ENCODE measurements around the gene PARP15. TPM values are rescaled to one million over a fixed set of nuclear protein-coding genes. Genes with fewer than 3 reads are reported as not detected.

The PARP15 gene
- total RNA-seq (0.99 and 1.4 TPM in 2 replicates), polyA plus RNA-seq (0.59 and 0.81 TPM in 2 replicates), polyA minus RNA-seq (0.75 and 0.83 TPM in 2 replicates), Bru-seq, nascent RNA (percentile 35 among the genes with signal in this experiment), BruChase-seq, experiment 1, labeled RNA remaining after a 6-hour chase (percentile 20 among the genes with signal in this experiment), BruChase-seq, experiment 2, labeled RNA remaining after a 2-hour chase (percentile 27 among the genes with signal in this experiment)
- 0.24 and 0.26 TPM in 2 replicates for polyA plus RNA-seq (2011; cell fraction: cytosol; rRNA removed)
- 4.4 and 5.5 TPM in 2 replicates for polyA plus RNA-seq (2011; cell fraction: nucleus; rRNA removed)
- polyA plus RNA-seq (2012): 1.1 and 1.6 TPM in 2 replicates
- polyA minus RNA-seq (2011; cell fraction: cytosol; rRNA and poly(A)+ RNA removed): not detected
- 1.4 and 2.2 TPM in 2 replicates for polyA minus RNA-seq (2011; cell fraction: nucleus; rRNA and poly(A)+ RNA removed)
- long read RNA-seq, partial matches to known transcripts: 0 of 4 reads
- long read RNA-seq, other reads (novel, unspliced or antisense): 2 of 4 reads

GRCh38 chr3:122577409-122578031, at the start of gene PARP15:
PARP15 (plus strand) TSS chr3:122577650; CDS start chr3:122577668, 18 bp downstream.
- Histone ChIP-seq H3K79me2 (ENCODE audit: control insufficient read depth, insufficient read depth, low read length) (no peaks in the 10 kb centered on the region), H3K36me3 (ENCODE audit: control insufficient read depth in 2 of 2, extremely low read depth in 1 of 2, insufficient read depth in 2 of 2, low read length in 2 of 2) (no peaks in the 10 kb centered on the region), H3K9me3 (replicated peaks; ENCODE audit: control insufficient read depth, insufficient read depth, low read length) (no peaks in the 10 kb centered on the region), H3K27me3 (ENCODE audit: control insufficient read depth in 2 of 2, insufficient read depth in 2 of 2, low read length in 2 of 2) (no peaks in the 10 kb centered on the region), H3K9me1 (replicated peaks; ENCODE audit: control insufficient read depth, extremely low read depth, insufficient read depth, low read length) (no peaks in the 10 kb centered on the region), H3K27ac (ENCODE audit: insufficient read depth, low read depth, low read length) (no peak within 1 kb of the TSS), H3K4me3 (replicated peaks in 1 of 3; ENCODE audit: insufficient read depth in 1 of 3, low read depth in 1 of 3, low read length in 3 of 3) (peak within 1 kb of the TSS; percentile 39 to 56 (median 51)), H3K4me1 (ENCODE audit: control insufficient read depth, extremely low read depth, insufficient read depth, low read length) (peaks cover 14% of the 10 kb centered on the region), H3K9ac (replicated peaks; ENCODE audit: extremely low read depth, insufficient read depth, low read length) (peak within 1 kb of the TSS; percentile 48), H4K20me1 (replicated peaks; ENCODE audit: control insufficient read depth, extremely low read depth, insufficient read depth, low read length) (no peaks in the 10 kb centered on the region), H3K4me2 (ENCODE audit: insufficient read depth, low read length) (peak within 1 kb of the TSS; percentile 60), H2AFZ (ENCODE audit: low read depth, low read length) (peak within 1 kb of the TSS; percentile 96)
- FAIRE-seq: no peak
- no peak for TF ChIP-seq CTCF (IDR thresholded peaks at IDR 0.05; ENCODE audit: extremely low read depth in 1 of 2, insufficient read depth in 1 of 2, low read depth in 1 of 2, low read length in 2 of 2)
- no peak for TF ChIP-seq POLR2A (IDR thresholded peaks at IDR 0.05; ENCODE audit: low read depth, low read length)
- TF ChIP-seq FOS (IDR thresholded peaks at IDR 0.05; ENCODE audit: borderline replicate concordance, insufficient read depth, low read length): no peak
- TF ChIP-seq EZH2 (IDR thresholded peaks at IDR 0.05; ENCODE audit: borderline replicate concordance, low read depth, low read length, severe bottlenecking): no peak
- TF ChIP-seq, protein P1, sequence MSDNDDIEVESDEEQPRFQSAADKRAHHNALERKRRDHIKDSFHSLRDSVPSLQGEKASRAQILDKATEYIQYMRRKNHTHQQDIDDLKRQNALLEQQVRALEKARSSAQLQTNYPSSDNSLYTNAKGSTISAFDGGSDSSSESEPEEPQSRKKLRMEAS (IDR thresholded peaks at IDR 0.05; ENCODE audit: insufficient read depth, insufficient read length): no peak
- no peak for TF ChIP-seq GATA2 (IDR thresholded peaks at IDR 0.05; ENCODE audit: insufficient read depth, insufficient read length, low read depth, low read length)
- no peak for TF ChIP-seq POLR2AphosphoS5 (IDR thresholded peaks at IDR 0.05; ENCODE audit: insufficient read depth, low read depth, low read length)
- no peak for TF ChIP-seq JUN (IDR thresholded peaks at IDR 0.05; ENCODE audit: borderline replicate concordance, insufficient read depth, insufficient read length, low read depth)
- no peak for TF ChIP-seq MYC (IDR thresholded peaks at IDR 0.05; ENCODE audit: low read depth, low read length)
- CTCF ChIA-PET: no interaction called here
- dilution Hi-C loops (cut with MboI; ENCODE audit: extremely low pct_ligation_motif_present, low sequenced_read_pairs) (no loop called here), intact Hi-C loops (cut with micrococcal nuclease) (no loop called here)
- no TSS peak for BruUV-seq (replicated peaks)
- POLR2A ChIA-PET: no interaction called here
- DNase-seq (ENCODE audit: low read depth, low spot score): peak; percentile 24

Measured in endothelial cell of umbilical vein (primary cell).